ENCODE results near the gene CASQ1.

GRCh38 chr1:160227561-160227960 is 37.2 kb downstream of the CASQ1 start:
- TF ChIP-seq CTCF (IDR thresholded peaks at IDR 0.05 in 4 of 5, conservative IDR thresholded peaks at IDR 0.05 in 1 of 5) (no peak), POLR2A (IDR thresholded peaks at IDR 0.05) (no peak)
